ENCODE results near the gene SLC26A3. TPM values are rescaled to one million over a fixed set of nuclear protein-coding genes. Genes with fewer than 3 reads are reported as not detected.
"Not testable (repeated sequence)": the region's sequence is repeated elsewhere in the genome, so short reads cannot be mapped to it uniquely, and the experiment has no call there.

Gene SLC26A3
- total RNA-seq = not detected in 2 replicates

- DNase-seq (ENCODE audit: low read depth) = no peak
- no peak for TF ChIP-seq CTCF (IDR thresholded peaks at IDR 0.05; ENCODE audit: insufficient read depth, low read depth, low read length)
- no peak within 1 kb of the TSS for H3K4me3 ChIP-seq (ENCODE audit: low read depth, low read length)
These were observed at the start of gene SLC26A3 for GRCh38 chr7:107803009-107803610. Gene SLC26A3, minus strand, starts transcription at chr7:107803223. Its CDS starts 8,714 bp downstream, at chr7:107794509.

GRCh38 chr7:107850643-107851042, 47.6 kb upstream of the SLC26A3 start:
- TF ChIP-seq CTCF (IDR thresholded peaks at IDR 0.05; ENCODE audit: insufficient read depth, low read depth, low read length) = no peak
- DNase-seq (ENCODE audit: low read depth) = no peak
- no peak overlapping the region for H3K4me3 ChIP-seq (ENCODE audit: low read depth, low read length)

GRCh38 chr7:107850216-107850615, 47.2 kb upstream of the SLC26A3 start:
- no peak for TF ChIP-seq CTCF (IDR thresholded peaks at IDR 0.05; ENCODE audit: insufficient read depth, low read depth, low read length)
- DNase-seq (ENCODE audit: low read depth) = no peak
- H3K4me3 ChIP-seq (ENCODE audit: low read depth, low read length) = no peak overlapping the region

GRCh38 chr7:107848211-107848610, 45.2 kb upstream of the SLC26A3 start:
- H3K4me3 ChIP-seq (ENCODE audit: low read depth, low read length); DNase-seq (ENCODE audit: low read depth): not testable (repeated sequence)

- DNase-seq (ENCODE audit: low read depth); H3K4me3 ChIP-seq (ENCODE audit: low read depth, low read length): not testable (repeated sequence)
These were observed 44.8 kb upstream of the SLC26A3 start for GRCh38 chr7:107847836-107848175.

GRCh38 chr7:107847168-107847835, 44.3 kb upstream of the SLC26A3 start:
- no peak overlapping the region for H3K4me3 ChIP-seq (ENCODE audit: low read depth, low read length)
- no peak for TF ChIP-seq CTCF (IDR thresholded peaks at IDR 0.05; ENCODE audit: insufficient read depth, low read depth, low read length)
- DNase-seq (ENCODE audit: low read depth) = no peak

- TF ChIP-seq CTCF (IDR thresholded peaks at IDR 0.05; ENCODE audit: insufficient read depth, low read depth, low read length) = no peak
- no peak for DNase-seq (ENCODE audit: low read depth)
- H3K4me3 ChIP-seq (ENCODE audit: low read depth, low read length) = no peak overlapping the region
These were observed 43.3 kb upstream of the SLC26A3 start for GRCh38 chr7:107846324-107846723.

GRCh38 chr7:107843184-107843583, 40.2 kb upstream of the SLC26A3 start:
- TF ChIP-seq CTCF (IDR thresholded peaks at IDR 0.05; ENCODE audit: insufficient read depth, low read depth, low read length) = no peak
- no peak overlapping the region for H3K4me3 ChIP-seq (ENCODE audit: low read depth, low read length)
- DNase-seq (ENCODE audit: low read depth) = no peak

Measured in fibroblast of villous mesenchyme (primary cell).